NCI-H1092 (cell line): Measurements from ENCODE around the gene MTREX.
A peak's percentile ranks its signal among the peaks of the same experiment; 100 is the strongest.
"Not testable (repeated sequence)": the region's sequence is repeated elsewhere in the genome, so short reads cannot be mapped to it uniquely, and the experiment has no call there.

Experiments used
- DNase-seq: peaks from one replicate; lab custom pipeline; 2025; lab: John Stamatoyannopoulos, UW

MTREX gene

DNA sequence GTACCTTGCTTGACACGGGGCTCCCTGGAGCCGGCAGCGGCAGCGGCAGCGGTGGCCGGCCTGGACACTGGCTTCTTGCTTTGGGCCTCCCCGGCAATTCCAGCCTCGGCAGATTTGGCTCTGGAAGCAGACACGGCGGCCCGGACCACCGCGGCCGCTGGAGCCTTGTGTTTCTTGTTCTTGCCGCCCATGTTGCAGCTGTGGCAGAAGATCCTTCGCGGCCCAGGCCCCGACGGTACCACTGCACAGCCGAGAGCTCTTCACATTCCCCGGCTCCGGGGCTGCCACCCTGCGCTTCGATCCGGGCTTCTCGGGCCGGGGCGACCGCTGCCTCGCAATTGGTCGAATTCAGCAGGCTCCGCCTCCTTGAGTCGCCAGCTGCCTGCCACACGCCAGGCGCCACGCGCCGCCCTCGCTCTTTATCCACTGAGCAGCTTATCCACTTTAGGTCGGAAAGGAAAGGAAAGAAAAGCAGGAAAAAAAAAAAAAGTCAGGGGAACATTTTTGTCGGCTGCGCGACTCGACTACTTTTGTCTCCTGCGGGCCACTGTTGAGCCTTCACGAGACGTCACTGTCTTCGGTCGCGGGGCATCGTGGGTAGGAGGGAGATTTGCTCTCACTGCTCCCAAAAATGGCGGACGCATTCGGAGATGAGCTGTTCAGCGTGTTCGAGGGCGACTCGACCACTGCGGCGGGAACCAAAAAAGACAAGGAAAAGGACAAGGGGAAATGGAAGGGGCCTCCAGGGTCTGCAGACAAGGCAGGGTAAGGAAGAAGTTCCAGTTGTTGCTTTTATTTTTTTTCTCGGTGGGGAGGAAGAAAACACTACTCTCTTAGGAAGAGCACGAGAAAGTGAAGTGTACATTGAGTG lies at the start of gene MTREX, which contains the start of gene DHX29:
TSS of gene MTREX (plus strand) at position 607 of the 871 bp plus-strand sequence. CDS start at position 632, 25 bp downstream.
TSS of gene DHX29 (minus strand) at position 312 of the 871 bp plus-strand sequence. CDS start at position 191, 121 bp downstream.
- DNase-seq, result peak; percentile 80

DNA sequence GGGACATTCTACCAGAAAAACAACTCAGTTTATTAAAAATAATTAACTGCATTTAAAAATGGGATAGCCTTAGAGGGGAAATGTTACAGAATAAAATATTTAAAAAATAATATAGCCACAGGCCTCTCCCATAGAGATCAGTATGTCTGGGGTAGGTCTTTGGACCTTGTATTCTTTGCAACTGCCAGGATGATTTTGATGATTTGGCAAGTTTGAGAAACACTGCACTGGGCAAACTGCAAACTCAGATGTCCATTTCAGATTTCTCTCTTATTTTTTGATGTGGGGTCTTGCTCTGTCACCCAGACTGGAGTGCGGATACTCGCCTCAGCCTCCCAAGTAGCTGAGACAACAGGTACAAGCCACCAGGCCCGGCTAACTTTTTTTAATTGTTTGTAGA lies 49.5 kb upstream of the MTREX start:
- no peak for DNase-seq

DNA sequence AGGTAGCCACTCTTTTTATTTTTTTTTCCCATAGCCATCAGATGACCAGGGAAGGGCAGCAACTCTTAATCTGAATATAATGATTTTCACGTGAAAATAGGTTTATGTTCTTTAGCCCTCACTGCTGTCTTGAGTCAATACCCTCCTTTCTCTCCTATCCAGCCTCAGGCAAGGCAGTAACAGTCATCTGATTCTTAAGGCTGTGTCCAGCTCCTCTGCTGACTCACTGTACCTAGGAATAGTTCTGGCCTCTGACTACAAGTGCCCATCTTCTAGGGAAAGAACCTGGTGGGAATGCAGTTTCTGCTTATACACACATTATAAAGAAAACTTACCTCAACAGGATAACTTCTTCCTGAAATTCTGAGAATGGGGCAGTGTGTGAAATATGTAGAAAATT lies 31.0 kb upstream of the MTREX start:
- no peak for DNase-seq

GRCh38 chr5:55278778-55279177 lies 29.0 kb upstream of the MTREX start:
- DNase-seq, result no peak

GRCh38 chr5:55286411-55286933 lies 21.3 kb upstream of the MTREX start:
- no peak for DNase-seq

- DNase-seq, result no peak
These were observed 18.0 kb upstream of the MTREX start for GRCh38 chr5:55289808-55290207.

GRCh38 chr5:55290991-55291390 lies 16.8 kb upstream of the MTREX start:
- DNase-seq, result no peak

GRCh38 chr5:55294935-55295334 lies 12.9 kb upstream of the MTREX start:
- DNase-seq, result no peak

GRCh38 chr5:55300890-55301289 lies 6.9 kb upstream of the MTREX start:
- no peak for DNase-seq

GRCh38 chr5:55303238-55303690 lies 4.5 kb upstream of the MTREX start:
- no peak for DNase-seq

DNA sequence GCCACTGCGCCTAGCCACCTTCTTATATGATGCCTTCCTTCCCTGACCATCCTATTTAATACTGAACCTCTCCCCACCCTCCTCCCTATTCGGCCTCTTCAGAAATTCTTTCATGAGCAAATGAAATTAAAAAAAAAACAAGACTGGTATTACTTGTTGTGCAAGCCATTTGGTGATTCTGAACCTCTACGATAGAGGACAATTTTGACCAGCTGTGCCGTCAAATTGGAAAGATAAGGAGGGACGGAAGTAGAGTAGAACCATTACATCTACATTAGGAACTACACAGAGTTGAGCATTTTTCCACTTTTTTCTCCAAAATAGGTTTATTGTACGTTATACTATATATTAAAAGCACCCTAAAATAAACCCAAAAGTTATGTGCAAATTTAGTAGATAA lies 3.2 kb upstream of the MTREX start:
- no peak for DNase-seq

DNA sequence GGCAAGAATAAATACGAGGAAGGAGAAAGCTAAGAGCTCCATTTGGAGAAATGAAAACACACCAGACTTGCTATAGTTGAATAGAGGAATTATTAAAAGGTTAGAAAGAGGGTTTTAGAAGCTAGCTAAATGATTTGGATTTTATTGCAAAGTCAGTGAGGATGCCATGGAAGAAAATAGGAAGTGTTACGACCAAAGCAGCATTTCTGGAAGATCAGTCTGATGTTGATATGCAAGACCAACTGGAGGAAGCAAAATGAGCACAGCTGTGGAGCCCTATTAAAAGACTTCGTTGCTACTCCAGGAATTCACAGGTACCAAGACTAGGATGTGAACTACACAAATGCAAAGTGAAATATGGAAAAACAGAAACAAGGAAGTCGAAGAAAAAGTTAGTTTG lies 2.4 kb upstream of the MTREX start:
- no peak for DNase-seq

GRCh38 chr5:55306641-55307382 lies 977 bp upstream of the MTREX start:
- no peak for DNase-seq

DNA sequence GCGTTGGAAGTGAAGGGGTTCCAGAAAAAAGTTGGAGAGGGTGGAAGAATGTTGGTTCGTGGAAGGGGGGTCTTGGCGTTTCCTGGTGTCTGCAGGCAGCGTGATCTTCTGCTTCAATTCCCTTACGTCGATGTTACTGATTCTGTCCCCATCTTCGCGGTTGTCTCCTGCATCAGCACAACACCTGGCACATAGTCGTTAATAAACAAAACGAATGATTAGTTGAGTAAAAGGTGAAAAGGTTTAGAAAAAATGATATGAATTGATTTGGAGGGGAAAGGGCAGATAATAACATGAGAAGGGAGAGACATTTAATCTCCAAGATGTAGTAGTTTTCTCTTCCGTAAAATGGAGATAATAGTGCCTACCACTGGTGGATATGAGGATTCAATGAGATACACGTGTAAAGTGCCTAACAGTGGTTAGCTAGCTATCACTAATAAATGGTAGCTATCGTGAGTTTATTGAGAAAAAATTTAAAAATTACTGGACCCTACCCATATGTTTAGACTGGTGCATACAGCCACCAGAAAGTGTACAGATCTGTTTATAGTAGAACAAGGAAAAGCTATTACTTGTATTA lies 556 bp downstream of the MTREX start:
- DNase-seq, result no peak

DNA sequence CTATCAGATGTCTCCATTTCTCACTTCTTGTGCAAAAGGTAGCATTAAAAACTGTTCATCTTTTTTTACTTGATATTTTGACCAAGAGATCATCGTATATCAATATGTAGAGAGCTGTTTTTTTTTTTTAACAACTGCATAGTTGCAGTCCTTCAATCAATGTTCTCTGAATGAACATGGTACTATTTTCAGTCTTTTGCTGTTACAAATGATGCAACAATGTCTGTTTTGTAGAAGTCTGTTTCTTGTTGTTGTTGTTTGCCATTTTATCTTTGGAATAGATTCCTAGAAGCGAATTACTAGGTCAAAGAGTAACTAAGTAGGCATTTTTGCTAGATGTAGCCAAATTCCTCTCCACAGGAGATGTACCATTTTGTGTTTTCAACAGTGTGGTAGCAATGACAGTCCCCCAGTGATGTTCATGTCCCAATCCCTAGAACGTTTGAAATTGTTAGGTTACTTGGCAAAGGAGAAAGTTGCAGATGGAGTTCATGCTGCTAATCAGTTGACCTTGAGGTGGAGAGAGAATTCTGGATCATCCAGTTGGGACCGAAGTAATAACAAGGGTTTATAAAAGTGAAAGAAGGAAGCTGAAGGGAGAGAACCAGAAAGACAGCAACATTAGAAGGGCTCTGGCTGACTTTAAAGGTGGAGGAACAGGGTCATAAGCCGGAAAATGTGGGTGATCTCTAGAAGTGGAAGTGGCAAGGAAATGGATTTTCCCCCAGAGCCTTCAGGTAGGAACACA lies 6.3 kb downstream of the MTREX start:
- DNase-seq, result no peak

- no peak for DNase-seq
These were observed 8.5 kb downstream of the MTREX start for GRCh38 chr5:55316289-55316688.

- no peak for DNase-seq
These were observed 9.0 kb downstream of the MTREX start for GRCh38 chr5:55316837-55317236.

DNA sequence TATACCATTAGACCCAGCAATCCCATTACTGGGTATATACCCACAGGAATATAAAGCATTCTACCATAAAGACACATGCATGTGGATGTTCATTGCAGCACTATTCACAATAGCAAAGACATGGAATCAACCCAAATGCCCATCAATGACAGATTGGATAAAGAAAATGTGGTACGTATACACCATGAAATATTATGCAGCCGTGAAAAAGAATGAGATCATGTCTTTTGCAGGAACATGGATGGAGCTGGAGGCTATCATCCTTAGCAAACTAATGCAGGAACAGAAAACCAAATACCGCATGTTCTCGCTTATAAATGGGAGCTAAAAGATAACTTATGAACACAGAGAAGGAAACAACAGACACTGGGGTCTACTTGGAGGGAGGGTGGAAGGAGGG lies 10.4 kb downstream of the MTREX start:
- DNase-seq, result not testable (repeated sequence)

DNA sequence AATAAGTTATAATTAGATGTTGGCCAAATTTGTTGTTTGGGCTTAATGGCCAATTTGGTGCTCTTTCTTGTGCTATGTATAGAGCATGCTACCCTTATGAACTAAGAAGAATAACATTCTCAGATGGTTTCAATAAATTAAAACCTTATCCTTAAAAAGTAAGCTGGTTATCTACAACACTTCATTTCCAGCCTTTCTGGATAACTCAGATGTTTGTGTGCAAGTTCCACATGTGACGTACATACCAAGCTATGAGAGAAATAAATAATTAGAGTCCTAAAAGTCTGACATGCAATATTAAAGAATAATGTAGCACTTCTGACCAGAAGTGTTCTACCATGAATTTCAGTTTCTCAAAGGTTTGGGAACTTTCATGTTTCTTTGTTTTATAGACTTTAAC lies 11.7 kb downstream of the MTREX start:
- no peak for DNase-seq

DNA sequence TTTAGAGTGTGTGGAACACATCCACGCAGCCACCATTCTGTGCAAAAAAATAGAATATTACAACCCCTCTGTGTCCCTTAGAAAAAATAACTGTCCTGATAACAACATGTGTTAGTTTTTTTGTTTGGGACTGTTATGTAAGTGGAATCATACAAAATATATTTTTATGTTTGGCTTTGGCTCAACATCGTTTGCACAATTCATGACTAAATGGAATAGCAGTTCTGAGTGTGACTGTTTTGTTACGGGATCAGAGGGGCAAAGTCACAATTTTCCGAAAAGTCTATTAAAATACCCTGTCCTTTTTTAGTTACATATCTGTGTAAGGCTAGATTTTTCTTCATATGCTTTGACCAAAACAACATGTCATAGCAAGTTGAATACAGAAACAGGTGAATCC lies 12.8 kb downstream of the MTREX start:
- no peak for DNase-seq

DNA sequence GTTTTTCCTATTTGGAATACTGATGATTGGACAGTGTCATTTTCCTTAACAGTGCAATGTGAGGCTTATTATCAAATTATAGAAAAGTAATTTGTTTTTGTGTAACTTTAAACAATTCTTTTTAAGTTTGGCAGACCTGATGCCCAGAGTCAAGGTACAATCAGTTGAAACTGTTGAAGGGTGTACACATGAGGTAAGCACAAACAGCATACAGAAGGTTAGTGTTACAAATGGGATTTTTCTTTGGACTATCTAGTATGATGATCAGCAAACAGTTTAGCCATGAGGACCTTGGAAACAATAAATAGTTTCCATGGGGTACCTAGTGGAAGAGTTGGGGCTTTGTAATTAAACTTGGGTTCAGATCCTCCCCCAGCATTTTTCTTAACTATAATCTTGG lies 16.2 kb downstream of the MTREX start:
- DNase-seq, result no peak
